Cerebellar cortex (tissue), 1 donor: ENCODE data around the gene RPL37A.
A peak's percentile ranks its signal among the peaks of the same experiment; 100 is the strongest.

Experiments used
- DNase-seq: peaks from one replicate; pipeline ENCODE4 v3.0.0-alpha.2; 2015; ENCODE audit warnings: low spot score

RPL37A gene

DNA sequence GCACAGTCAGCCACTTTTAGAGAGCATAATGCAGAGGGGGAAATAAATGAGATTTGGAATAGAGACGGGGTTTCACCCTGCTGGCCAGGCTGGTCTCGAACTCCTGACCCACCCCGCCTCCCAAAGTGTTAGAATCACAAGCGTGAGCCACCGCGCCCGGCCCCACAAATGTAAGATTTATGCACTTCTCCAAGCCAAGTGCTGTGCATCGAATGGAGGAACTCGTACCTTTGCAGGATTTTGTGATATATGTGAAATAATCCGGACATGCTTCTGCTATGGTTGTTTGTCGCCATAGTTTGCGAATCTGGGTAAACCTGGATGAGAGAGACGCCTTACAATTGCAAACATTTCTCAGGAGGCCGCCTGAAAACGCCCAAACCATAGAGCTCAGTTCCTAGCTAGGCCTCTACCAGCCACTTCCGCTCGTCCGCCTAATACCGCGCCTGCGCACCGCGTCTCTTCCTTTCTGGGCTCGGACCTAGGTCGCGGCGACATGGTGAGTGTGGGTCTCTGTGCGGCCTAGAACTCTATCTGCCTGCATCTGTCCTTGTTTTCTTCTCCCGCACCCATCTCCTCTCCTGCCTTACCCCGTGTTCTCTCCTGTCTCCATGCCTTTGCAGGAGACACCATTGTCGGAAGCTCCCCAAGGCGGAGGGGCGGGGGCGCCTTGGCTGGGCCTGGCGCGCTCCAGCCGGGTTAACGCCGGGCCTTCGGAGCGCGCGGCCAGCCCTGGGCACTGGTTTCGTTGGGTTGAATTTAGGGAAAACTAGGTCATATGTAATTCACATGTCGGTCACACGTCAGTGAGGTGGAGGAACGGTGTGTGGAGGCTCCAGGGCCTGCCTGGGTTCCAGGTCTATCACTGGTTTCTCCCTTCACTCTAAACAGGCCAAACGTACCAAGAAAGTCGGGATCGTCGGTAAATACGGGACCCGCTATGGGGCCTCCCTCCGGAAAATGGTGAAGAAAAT, at the start of gene RPL37A:
Gene RPL37A (plus strand): TSS at position 466 of the 974 bp plus-strand sequence. CDS start 31 bp downstream, at position 497.
- DNase-seq = peak; percentile 97

DNA sequence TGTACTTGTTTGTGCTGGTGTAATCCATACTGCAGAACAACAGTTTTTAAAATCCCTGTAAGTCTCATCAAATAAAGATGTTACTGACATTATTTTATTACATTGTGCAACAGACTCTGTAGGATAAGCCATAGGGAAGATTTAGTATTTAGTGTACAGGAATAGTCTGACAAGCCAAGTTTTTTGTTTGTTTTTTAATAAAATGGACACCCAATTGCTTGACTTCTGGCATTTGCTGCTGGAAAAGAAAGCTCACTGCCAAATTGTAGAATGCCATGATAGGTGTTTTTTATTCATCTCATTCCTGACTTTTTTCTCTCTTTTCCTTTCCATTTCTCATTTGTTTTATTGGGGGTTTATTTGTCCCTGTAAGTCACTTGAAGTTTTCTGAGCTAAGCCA, 48.3 kb upstream of the RPL37A start:
- DNase-seq = no peak

DNA sequence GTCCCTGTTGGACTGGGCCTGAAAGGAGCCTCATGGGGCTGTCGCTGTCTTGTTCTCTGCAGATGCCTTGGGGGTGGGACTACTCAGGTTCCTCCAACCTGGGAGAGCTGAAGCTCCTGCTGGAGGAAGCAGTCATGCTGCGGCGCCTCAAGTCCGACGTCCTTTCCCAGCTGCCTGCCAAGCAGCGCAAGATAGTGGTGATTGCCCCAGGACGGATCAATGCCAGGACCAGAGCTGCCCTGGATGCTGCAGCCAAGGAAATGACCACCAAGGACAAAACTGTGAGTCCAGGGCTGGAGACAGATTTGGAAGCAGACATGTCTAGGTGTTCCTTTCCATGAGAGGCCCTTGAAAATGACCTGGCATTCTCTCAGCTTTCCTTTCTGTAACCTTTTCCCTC, 47.9 kb upstream of the RPL37A start:
- no peak for DNase-seq

DNA sequence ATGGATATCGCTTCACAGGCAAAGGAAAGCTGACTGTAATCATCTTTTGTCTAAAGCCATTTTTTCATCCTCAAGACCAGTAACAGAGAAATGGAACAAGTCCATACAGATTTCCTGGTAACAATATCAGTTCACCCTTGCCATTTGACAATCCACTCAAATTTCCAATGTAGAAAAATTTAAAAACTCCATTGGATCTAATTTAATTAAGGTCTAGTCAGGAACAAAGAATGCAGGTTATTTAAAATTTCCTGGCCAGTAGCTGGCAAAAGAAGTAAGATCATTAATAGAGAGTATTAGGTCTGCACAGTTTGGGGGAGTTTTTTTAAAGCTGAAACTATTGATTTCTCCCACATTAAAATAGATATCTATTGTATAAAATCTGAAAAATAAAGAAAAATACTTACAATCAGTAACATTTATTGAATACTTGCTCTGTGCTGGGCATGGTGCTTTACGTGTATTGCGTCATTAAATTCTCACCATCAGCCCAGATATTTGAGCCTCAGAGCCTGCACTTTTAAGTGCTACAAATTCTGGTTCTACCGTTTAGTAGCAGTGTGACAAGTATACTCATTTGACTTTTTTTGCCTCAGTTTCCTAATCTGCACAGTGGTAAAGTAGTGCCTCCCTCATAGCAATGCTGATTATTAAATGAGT, 44.6 kb upstream of the RPL37A start:
- DNase-seq = no peak

DNA sequence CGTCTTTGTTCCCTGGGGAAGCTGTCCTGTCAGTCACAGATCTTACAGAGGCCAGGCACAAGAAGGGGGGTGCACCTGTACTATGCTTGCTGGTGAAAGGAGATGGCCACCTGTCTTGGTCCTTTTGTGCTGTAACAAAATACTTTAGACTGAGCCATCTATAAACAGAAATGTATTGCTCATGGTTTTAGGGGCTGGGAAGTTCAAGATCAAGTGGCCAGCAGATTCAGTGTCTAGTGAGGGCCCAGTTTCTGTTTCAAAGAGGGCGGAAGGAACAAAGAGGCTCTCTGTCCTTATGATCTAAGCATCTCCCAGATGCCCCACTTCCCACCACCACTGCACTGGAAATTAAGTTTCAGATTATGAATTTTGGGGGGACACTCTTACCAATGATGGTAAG, 35.5 kb upstream of the RPL37A start:
- no peak for DNase-seq

DNA sequence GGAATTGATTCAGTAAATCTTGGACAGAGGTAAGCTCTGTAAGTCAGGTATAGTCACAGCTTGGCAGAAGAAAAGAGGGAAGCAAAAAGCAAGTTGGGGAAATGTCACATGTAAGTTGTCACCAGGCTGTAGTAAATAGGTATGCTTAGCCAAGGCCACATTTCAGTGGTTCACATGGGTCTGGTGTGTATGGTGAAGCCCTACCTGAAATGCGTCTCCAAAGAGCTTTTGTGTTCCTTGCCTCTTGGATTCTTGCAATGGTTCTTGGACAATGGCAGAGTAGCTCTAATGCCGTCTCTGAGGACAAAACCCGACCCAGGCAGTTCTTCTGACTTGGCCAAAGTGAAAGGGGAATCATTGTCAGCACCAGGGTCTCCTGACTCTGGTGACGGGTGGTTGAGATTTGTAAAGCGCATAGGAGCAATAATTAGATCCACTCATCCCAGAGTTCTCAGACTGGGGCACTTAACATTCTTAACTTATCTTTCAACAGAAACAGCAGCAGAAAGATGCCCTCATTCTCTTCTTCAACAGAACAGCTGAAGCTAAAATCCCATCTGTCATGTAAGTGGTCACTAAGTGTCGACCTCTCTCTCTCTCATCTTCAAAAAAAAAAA, 34.4 kb upstream of the RPL37A start:
- no peak for DNase-seq

DNA sequence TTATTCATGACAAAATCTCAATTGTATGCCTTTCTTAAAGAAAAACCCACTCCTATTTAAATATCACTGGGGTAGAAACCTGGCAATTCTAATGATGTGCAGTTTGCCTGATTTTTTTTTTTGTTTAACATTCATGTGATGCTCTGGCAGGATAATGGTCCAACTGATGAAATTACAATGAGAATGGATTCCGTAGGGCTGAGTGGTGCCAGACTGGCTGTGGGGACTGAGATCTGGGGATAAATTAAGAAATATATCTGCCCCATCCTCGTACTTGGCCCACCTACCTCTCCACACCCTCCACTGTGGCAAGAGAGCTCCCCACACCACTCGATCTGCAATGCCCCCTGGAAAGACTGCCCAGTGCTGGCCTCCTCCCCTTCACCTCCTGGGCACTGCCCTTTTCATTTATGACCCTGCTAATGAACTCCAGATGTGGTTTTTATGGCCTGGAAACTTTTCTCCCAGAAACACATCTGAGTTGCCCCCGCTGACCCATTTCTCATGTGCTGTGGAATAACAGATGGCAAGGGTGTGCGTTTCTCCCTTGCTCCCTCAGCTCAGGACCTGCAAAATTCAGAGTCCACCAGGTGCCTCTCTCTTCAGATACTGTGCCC, 33.0 kb upstream of the RPL37A start:
- DNase-seq = no peak

DNA sequence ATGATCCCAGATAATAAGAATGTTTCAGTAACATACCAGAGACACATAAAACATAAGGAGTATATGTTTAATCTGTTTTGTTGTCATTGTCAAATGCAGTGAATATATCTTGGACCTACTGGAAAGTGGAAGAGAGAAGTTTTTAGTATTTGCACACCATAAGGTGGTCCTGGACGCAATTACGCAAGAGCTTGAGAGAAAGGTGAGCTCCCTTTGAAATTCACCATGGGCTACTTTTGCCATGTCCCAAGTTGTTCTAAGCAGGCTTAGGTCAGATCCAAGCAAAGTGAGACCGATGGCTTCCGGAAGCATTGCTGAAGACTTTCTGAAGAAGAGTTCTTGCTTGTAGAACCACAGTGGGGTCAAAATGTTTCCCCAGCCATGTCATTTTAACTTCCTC, 30.8 kb upstream of the RPL37A start:
- no peak for DNase-seq

DNA sequence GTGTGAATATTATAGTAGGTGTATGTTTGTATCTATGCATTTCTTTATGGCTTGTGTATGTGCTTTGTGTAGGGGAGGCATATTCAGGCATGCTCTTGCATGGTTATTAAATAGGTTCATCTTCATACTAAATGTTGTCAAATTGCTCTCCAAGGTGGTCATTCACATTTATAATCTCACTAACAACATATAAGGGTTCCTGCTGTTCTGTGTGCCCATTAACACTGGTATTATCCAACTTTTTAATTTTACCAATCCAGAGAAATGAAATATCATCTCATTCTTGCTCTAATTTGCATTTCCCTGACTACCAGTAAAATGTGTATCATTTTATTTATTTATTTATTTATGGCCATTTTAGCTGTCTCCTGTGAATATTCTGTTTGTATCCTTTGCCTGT, 29.0 kb upstream of the RPL37A start:
- DNase-seq = no peak

DNA sequence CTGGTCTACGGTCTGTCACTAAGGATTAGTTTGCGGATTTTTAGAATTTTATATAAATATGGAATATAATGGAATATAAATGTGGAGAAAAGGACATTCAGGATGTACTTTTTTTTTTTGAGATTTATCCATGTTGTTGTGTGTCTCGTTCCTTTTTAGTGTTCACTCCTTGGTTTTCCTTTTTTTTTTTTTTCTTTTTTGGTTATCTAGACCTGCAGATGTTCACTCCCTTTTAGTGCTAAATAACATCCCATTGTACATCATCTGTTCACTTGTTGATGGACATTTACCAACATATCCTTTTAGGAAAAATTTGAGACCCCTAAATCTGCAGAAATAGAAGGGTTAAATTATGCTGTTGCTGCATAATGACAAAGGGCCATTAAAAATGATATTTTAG, 25.5 kb upstream of the RPL37A start:
- no peak for DNase-seq

DNA sequence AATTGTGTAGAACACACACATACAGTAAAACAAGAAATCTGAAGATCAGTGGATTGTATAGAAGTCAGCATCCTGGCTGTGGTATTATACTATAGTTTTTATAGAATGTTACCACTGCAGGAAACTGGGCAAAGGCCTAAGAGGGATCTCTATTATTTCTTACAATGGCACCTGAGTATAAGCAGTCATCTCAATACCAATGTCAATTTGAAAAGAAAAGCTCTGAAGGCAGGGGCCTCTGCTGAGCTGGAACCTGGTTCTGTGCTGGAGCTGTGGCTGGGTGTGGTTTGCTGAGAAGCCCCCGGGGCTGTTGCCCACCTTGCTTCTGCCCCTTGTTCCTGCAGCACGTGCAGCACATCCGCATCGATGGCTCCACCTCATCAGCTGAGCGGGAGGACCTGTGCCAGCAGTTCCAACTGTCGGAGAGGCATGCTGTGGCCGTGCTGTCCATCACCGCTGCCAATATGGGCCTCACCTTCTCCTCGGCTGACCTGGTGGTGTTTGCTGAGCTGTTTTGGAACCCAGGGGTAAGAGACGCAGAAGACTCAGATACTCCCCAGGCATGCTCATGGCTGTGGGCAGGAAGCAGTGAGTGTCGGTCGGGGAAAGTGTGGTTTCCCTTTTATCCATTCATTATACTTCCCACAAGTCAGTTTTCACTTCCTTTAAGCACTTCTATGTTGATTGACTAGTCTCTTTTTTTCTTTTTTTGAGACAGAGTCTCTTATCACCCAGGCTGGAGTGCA, 23.5 kb upstream of the RPL37A start:
- no peak for DNase-seq

DNA sequence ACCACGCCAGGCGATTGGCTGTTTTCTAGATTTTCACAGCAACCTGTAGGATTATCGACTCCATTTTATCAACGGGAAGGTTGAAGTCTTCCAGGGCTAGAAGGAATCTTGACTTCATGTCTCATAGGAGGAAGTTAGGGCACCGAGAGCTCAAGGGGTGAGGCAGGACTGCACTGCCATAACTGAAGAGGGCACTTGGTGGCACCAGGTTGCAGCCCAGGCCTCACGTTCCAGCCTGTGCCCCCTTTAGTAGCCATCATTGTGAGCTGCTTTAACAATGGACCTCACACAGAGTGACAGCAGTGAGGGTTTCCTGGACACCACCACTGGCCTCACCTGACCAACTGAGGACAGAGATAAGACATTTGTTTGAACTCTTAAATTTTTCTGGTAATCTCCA, 22.9 kb upstream of the RPL37A start:
- DNase-seq = no peak

DNA sequence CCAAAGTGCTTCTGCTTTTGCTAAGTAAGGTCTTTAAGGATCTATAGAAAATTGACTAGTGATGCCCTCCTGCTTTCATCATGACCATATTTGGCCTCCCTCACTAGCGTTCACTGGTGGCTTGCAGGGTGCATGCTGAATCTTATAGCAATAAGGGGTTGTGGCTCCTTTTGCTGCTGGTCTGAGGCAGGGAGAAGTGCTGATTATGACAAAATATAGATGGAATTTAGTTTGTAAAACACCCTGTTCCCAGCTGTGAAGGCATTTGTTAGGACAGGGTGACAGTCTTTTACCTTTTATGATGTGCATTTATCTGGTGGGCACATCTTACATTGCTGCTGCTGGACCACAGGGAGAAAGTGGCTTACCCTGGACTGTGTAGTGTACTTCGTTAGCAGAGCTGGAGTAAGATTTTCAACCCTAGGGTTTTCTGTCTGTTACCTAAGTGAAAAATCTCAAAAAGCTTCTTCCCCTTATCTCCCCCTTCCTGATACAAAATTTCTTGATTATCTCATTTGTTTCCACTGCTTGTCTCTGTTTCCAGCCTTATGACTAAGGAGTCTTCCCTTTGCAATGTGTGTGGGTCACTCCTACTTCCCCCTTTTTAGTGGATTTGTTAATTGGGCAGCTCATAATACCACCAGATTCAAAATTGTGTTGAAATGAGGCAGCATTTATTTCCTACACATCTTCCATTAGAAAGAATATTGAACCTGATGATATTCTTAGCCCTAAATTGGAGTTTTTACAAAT, 21.2 kb upstream of the RPL37A start:
- DNase-seq = no peak

DNA sequence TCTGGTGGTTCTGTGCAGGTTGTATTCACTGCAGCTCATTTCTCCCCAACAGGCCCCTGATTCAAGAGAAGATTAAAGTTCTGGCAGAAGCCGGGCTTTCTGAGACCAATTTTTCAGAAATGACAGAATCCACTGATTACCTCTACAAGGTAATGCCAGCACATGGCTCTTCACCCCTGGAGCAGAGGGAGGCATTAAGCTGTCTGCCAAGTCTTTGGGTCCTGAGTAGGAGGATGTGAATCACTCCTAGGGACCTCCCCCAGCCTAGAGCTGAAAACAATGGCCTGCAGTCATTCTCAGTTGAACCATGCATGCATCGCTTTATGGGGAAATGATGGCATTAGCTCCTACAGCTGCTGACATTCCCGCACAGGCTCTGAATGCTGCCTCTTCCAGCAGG, 20.5 kb upstream of the RPL37A start:
- DNase-seq = no peak

DNA sequence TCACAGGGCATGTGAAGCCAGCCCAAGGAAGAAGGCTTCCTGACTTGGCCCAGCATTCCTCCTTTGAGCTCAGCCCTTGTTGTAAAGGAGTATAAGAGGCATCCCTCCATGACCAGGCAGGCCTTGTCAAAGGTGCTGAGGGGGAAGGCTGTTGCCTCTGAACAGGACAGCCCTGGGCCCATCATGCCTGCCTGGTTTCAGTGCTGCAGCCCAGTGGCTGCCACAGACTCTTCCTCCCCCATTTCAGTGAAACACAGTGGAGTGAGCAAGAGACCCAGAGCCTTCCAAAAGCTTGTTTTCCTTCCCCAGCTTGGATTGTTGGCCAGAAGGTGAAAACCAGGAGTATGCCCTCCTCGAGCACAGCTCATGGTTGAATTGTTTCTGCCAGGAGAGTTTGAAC, 19.9 kb upstream of the RPL37A start:
- DNase-seq = no peak

DNA sequence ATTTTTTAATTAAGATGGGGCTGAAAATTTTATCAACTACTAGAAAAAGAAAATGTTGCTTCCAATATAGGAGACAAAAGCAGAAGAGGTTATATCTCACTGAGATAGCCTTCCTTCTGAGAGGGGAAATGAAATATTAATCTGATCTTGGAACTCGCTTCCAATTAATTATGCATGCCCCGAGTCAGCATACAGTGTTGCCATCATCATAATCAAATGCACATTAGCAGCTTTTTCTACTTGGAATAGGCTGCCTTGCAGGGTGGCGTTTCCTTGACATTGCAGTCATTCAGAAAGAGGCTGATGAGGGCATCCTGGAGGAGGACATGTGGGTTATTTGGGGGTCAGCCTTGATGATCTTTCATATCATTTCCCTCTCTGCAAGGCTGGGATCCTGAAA, 18.4 kb upstream of the RPL37A start:
- DNase-seq = no peak

DNA sequence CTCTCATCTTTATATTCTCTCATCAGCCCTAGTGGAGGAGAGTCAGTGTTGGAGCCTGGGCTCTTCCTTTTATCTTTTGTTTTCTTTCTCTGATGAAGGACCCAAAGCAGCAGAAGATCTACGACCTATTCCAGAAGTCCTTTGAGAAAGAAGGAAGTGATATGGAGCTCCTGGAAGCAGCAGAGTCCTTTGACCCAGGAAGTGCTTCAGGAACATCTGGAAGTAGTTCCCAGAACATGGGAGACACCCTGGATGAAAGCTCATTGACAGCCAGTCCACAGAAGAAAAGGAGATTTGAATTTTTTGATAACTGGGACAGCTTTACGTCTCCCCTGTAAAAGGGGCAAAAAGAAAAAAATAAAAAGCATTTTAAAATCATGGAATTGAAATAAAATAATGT, 16.0 kb upstream of the RPL37A start:
- DNase-seq = no peak

DNA sequence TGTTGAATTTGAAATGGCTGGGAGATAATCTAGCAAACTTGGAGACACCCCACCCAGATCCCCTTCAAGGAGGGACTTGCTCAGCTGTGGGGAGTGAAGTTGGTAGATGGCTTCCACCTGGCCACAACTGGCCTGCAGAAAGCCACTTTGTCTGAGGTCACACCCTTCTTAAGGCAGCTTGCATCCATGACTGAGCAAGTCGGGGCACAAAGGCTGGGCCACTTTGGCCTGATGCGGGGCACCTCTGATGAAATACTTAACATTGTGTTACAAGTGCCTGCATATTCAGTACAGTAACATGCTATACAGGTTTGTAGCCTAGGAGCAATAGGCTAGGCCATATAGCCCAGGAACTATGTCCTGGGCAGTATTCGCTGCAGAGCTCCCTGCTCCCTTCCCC, 13.4 kb upstream of the RPL37A start:
- DNase-seq = no peak

DNA sequence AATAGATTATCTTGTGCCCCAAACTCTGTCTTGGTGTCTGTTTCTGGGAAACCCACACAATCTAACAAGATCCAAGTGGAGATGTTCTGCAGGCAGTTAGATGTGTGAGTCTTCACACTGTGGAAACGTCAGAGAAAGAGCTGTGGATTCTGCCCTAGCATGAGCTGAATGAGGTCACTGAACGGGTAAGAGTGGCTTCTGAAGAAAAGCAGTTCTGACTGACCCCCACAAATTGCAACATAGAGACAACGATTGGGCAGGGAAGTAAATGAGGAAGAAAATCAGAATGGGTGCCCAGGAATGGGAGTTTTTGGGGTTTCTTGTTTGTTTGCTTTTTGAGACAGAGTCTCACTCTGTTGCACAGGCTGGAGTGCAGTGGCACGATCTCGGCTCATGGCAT, 12.9 kb upstream of the RPL37A start:
- no peak for DNase-seq

DNA sequence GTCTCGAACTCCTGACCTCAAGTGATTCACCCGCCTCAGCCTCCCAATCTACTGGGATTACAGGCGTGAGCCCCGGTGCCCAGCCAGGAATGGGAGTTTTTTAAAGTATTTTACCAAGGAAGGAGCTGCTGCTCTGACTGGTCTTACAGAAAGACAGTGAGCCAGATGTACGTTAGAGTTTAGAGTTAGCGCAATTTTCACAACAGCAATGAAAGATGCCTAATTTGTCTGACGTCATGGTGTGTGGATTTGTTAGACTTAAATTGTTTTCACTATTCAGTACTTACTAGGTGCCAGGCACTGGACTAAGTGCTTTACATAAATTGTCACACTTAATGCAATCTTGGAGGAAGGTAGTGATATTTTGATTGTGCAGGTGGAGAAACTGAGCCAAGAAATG, 12.4 kb upstream of the RPL37A start:
- no peak for DNase-seq

DNA sequence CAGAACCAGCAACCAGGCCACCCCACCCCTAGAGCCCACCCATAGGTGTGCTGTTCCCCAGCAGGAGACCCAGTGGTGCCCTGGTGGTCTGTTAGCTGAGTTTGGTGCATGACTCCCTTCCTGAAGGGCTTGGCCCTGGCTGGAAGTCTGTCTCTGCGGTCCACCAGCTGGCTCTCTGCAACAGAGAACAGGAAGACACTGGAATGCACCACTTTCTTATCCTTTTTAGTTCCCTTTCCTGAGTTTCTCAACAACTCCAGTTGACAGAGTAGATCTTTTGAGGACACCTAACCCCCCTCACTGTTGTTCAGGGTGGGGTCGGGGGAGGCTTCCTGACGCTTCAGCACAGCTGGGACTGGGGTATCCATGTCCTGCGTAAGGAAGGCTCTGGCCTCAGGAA, 11.9 kb upstream of the RPL37A start:
- DNase-seq = no peak
